ENCODE measurements around the gene ZNF566.
"Not testable (repeated sequence)": the region's sequence is repeated elsewhere in the genome, so short reads cannot be mapped to it uniquely, and the experiment has no call there.

Gene ZNF566

DNA sequence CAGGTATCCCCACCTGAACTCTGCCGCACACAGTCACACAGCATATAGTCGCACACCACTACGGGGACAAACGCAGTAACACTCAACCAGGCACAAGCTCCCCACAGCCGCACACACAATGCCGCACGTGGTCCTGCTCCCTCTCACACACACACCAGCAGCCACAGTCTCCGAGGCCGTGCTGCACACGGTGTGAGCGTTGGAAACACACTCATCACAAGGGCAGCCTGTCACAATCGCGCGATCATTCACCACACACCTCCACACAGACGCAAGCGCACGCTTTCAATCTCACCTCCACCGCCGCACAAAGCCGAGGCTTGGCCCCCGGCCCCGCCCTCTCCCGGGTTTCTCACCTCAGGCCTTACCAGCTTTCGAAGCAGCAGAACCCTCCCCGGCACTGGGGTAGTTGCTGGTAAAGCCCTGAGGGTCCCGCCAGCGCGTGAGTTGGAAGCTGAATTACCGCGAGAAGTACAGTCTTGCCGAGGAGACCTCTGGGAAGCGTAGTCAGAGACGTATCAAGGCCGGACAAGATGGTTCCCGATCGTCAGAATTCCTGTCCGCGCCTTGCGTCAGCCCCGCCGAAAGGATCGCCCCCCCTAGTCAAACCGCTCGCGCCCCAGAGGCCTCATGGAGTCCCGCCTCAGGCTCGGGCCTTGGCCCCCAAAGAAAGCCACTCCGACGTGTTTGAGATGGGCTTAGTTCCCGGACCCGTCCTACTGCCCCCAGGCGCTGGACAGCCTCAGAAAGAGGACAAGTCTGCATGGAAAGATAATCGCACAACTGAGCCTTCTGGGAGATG, at the start of gene ZNF566:
TSS of gene ZNF566 (minus strand) at position 444 of the 802 bp plus-strand sequence. CDS start 13,004 bp downstream, outside the sequence.
- DNase-seq = peak; percentile 90 to 94

DNA sequence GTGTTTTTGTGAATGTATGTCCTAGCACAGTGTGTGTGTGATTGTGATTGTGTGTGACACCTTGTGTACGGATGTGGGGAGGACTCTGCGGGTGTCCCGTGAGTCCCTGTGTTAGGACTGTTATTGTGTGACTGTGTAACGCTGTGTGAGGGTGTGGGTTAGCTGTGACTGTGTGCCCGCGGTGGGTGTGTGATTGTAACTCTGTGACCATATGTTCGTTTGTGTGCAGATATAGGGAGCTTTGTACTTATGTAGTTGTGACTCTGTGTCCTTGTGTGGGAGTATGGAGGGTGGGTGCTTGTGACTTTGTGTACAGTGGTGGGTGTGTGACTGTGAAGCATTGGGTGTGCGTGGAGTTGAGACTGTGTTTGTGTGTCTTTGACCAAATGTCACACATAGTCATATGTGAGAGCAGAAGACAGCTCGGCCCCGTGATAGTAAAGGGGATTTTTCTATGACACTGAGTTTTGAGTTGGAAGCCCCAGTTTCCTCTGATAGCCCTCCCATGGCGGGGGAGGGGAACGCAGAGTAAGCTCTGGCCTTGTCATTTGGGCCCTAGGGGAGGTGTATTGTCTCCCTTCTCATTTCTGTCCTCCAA, 39.7 kb upstream of the ZNF566 start:
- peak in 1 of 2 experiments; percentile 20 for DNase-seq

DNA sequence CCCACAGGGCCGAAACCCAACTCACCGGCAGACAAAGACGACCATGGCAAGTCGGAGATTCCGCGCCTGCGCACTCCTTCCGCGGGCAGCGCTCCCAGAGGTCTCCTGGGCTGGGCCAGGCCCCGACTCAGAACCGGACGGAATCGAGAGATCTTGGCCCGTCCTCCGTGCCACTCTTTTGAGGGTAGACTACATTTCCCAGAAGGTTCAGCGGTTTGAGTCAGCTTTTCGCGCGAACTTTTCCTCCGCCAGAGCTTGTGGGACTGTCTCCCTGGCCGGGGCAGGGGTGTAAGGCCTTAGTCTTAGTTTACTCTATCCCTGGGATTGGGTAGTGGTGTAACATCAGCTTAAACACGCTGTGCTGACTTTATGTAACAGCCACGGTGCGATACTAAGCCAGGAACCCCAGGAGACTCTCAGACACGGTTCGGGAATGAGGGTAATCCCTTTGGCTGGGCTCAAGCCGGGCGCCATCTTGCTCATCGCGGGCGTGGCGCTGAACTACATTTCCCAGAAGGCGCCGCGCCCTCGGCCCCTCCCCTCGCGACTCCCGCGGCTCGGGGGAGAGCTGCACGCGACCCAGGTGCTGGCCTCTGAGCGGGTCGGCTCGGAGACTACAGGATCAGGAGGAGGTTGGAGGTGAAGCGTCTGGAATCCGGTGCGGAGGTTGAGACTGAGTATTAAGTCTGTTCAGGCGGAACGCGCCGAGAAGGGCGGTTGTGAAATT, 39.0 kb upstream of the ZNF566 start, which contains the start of gene ZNF260:
TSS of gene ZNF260 (minus strand) at position 78 of the 727 bp plus-strand sequence. CDS start 13,033 bp downstream, outside the sequence.
- peak; percentile 95 for DNase-seq

DNA sequence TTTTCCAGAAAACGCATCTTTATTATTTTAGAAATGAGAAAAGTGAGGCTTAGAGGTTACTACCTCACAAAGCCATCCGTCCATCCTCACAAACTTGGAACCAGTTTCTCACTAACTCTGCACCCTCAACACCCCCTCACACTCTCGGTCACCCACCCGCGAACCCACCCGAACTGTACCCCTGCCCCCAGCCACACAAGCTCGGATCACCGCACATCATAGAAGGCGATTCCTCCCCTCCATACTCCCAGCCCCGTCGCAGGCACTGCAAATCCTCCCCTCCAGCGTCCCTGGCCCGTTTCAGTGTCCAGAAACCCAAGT, 38.5 kb upstream of the ZNF566 start:
- no peak for DNase-seq

DNA sequence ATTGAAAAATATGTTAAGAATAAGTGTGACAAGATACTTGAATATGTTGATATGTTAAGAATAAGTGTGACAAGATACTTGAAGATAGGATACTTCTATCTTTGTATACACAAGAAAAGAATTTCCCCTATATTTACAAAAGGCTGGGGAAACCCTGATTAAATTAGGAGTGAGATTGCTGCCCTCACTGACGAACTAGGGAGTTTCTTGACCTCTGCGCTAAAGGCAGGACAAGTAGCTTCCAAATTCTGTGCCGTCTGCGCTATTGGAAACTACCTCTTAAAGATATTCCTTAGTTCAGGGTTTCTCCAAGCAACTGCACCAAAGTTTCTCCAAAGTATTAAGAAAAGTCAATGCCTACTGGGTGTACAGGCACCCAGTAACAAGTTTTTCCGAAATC, 38.0 kb upstream of the ZNF566 start:
- no peak for DNase-seq

DNA sequence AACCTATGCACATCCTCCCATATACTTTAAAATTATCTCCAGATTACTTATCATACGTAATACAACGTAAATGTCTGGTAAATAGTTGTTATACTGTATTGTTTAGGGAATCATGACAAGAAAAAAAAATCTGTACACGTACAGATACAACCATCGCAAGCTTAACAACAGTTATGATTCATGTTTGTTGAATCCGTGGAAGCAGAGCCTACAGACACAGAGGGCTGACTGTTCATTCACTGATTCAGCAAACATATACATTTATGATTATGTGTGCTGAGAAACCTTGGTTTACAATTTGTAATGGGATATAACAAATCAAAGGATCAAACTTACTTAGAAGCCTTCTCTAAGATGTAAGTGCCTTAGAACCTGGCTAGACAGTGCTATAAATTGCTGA, 37.2 kb upstream of the ZNF566 start:
- DNase-seq = no peak

DNA sequence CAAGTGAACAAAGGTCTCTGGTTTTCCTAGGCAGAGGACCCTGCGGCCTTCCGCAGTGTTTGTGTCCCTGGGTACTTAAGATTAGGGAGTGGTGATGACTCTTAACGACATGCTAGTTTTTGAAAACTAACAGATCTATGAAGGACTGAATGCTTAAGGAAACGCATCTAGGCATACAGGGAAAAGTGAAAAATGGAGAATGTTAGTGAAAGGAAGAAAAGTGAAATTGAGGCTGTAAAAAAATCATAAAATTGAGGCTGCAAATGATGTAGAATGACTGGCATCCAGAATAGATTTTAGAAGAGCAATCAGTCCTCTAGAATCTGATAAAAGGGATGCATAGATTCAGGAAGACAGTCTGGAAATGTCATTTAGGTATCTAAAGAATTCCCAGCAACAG, 35.3 kb upstream of the ZNF566 start:
- DNase-seq = no peak

DNA sequence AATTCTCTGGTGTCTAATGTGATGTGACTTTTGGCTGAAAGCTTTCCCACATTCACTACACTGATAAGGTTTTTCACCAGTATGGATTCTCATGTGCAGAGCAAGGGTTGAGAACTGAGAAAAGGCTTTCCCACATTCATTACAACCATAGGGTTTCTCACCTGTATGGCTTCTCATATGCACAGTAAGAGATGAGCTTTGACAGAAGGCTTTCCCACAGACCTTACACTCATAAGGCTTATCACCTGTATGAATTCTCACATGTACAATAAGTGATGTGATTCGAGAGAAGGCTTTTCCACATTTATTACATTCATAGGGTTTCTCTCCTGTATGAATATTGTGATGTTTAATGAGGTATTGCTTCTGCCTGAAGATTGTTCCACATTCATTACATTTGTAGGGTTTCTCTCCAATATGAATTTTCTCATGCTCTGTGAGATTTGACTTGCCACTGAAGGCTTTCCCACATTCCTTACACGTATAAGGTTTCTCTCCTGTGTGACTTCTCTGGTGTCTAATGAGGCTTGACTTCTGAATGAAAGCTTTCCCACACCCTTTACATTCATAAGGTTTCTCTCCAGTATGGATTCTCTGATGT, 24.8 kb upstream of the ZNF566 start:
- no peak for DNase-seq

DNA sequence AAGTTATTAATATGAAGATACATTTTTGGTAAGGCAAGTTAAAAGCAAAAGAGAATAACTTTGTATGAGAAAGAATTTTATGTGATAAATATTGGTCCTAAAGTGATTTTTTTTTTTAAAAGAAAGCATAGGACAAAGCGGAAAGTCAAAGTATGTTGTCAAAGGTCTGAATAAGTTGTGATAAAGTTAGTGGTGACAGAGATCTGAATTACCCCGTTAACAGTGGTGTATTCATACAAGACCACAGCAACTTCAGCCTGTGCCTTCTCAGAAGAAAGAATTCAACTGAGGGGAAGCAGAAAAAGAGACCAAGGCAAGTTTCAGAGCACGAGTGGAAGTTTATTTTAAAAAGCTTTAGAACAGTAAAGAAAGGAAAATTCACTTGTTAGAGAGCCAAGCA, 19.0 kb upstream of the ZNF566 start:
- no peak for DNase-seq

DNA sequence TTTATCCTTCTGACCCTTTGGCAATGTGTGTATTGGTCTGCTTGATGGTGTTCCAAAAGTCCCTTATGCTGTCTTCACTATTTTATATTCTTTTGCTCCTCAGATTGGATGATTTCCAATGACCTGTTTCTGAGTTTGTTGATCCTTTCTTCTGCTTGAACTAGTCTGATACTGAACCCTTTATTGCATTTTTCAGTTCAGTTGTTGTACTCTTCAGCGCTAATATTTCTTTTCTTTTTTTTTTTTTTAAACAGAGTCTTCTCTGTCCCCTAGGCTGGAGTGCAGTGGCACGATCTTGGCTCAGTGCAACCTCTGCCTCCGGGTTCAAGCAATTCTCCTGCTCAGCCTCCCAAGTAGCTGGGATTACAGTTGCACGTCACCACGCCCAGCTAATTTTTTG, 12.6 kb upstream of the ZNF566 start:
- DNase-seq = no peak

DNA sequence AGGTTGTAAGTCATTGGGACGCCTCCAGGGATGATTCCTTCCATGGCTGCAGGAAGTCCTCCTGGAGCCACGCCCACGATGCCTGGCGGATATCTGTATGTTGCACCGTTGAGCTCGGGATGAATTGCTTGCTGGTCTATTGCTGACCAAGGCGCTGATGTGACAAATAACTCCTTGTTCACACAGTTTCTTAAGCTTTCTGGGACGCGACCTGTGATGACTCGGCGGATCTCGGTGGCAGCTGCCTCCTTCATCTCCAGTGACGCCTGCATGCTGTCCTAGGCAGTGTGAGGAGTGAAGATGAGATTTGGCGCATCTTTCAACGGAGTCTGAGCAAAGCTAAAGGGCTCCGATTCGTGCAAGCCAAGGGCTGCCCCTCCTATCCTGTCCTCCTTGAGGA, 7.6 kb upstream of the ZNF566 start:
- no peak for DNase-seq

DNA sequence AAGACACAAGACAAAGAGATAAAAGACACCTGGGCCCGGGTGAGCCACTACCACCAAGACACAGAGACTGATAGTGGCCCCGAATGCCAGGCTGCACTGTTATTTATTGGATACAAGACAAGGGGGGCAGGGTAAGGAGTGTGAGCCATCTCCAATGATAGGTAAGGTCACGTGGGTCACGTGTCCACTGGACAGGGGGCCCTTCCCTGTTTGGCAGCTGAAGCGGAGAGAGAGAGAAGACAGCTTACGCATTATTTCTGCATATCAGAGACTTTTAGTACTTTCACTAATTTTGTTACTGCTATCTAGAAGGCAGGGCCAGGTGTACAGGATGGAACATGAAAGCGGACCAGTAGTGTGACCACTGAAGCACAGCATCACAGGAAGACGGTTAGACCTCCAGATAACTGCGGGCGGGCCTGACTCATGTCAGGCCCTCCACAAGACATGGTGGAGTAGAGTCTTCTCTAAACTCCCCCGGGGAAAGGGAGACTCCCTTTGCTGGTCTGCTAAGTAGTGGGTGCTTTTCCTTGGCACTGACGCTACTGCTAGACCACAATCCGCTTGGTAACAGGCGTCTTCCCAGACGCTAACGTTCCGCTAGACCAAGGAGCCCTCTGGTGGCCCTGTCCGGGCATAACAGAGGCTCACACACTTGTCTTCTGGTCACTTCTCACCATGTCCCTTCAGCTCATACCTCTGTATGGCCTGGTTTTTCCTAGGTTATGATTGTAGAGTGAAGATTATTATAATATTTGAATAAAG, 3.5 kb upstream of the ZNF566 start:
- DNase-seq = peak; percentile 32 to 33

DNA sequence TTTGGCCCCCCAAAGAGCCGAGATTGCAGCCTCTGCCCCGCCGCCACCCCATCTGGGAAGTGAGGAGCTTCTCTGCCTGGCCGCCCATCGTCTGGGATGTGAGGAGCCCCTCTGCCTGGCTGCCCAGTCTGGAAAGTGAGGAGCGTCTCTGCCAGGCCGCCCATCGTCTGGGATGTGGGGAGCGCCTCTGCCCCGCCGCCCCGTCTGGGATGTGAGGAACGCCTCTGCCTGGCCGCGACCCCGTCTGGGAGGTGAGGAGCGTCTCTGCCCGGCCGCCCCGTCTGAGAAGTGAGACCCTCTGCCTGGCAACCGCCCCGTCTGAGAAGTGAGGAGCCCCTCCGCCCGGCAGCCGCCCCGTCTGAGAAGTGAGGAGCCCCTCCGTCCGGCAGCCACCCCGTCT, 1.5 kb upstream of the ZNF566 start:
- not testable (repeated sequence) for DNase-seq

DNA sequence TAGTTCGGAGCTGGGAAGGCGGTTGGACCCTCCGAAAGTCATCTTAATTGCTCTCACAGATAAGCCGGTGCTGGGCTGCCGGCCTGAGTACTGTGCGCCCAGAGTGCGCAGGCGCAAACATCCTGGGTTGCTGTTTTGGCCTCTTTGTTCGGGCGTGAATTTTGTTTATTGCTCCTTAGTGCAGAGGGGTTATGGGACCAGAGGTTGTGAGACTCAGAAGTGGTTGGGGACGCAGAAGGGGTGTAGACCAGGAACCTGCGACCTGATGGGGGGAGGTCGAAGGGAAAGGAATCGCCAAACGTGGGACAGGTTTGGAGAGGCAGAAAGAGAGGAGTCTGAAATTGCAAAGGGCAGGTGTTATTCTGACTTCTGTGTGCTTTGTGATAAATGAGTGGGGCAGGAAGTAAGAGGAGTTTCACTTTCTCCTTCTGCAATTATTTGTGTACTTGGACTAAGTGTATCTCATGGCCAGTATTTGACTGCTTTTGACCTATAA, 607 bp upstream of the ZNF566 start:
- peak; percentile 68 to 74 for DNase-seq

DNA sequence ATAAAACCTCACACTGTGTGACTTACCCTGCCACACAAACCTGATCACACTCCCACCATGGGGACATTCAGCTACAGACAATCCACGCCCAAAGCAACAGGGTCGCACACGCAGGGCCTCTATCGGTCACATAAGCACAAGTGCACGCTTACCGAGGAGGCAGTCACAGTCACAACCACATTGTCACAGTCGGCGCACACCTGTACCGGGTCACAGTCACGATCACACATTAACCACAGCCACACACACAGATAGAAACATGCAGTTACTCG, 579 bp downstream of the ZNF566 start:
- DNase-seq = peak in 1 of 2 experiments; percentile 51

DNA sequence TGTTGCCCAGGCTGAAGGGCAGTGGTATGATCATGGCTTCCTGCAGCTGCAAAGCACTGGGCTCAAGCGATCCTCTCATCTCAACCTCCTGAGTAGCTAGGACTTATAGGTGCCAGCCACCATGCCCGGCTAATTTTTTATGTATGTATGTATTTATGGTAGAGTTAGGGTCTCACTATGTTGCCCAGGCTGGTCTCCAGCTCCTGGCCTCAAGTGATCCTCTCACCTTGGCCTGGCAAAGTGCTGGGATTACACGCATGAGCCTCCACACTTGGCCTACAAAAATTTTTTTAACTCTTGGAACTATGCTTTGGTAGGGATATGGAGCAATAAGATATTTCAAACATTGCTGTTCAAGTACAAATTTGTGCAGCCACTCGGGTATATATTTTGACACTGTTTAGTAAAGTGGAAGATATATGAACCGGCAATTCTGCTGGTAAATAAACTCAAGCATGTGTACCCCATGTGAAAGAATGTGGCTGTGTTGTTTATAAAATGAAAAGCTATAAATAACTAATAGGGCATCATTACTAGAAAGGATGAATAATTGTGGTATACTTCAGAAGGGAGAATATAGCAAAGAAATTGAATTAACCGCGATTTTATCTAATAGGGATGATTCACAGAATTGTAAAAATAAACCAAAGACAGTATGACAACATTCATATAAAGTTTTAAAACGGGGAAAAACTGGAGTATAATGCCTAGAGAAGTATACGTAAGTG, 1.1 kb downstream of the ZNF566 start:
- DNase-seq = peak in 1 of 2 experiments; percentile 3

DNA sequence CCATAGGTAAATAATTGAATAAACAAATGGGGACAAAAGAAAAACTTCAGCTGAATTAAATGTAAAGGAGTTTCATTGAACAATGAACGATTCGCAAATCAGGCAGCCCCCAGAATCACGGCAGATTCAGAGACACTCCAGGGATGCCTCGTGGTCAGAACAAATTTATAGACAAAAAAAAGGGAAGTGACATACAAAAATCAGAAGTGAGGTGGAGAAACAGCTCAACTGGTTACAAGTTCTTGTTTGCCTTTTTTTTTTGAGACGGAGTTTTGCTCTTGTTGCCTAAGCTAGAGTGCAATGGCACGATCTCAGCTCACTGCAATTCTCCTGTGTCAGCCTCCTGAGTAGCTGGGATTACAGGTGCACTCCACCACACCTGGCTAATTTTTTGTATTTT, 5.7 kb downstream of the ZNF566 start:
- no peak for DNase-seq

DNA sequence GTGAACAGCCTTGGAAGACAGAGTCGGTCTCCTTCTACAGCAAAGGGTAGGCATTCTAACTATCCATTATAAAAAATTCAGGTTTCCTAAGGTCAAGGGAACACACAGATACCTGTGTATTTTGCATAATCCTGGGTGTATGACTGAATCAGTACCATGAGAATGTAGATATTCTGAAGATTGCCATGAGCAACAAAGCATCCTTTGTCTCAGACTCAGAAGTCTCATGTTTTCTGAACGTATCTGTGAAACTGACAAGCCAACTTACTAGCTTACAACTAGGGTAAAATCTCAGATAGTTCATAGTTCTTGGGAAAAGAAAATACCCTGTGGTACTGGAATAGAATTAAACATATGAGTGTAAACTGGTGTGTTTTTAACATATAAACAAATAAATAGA, 6.5 kb downstream of the ZNF566 start:
- DNase-seq = no peak

DNA sequence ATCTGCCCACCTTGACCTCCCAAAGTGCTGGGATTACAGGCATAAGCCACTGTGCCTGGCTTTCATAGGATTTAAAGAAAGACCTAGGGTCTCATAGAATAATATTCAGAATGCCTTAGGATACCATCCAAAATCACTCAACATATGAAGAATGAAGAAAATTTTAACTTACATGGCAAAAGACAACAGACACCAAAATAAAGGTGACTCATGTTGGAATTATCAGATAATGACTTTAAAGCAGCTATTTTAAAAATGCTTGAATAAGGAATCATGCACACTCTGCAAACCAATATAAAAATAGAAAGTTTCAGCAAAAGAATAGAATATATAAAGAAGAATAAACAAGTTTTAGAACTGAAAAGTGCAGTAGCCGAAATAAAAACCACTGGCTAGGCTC, 29.3 kb downstream of the ZNF566 start:
- no peak for DNase-seq

DNA sequence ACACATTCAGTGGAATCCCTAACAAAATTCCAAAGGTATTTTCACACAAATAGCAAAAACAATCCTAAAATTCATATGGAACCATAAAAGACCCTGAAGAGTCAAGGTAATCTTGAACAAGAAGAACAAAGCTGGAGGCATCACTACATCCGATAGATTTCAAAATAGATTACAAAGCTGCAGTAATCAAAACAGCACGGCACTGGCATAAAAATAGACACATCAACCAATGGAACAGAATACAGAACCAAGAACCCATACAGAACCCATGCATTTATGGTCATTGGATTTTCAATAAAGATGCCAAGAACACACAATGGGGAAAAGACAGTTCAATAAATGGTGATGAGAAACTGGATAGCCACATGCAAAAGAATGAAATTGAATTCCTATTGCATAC, 32.5 kb downstream of the ZNF566 start:
- DNase-seq = no peak

DNA sequence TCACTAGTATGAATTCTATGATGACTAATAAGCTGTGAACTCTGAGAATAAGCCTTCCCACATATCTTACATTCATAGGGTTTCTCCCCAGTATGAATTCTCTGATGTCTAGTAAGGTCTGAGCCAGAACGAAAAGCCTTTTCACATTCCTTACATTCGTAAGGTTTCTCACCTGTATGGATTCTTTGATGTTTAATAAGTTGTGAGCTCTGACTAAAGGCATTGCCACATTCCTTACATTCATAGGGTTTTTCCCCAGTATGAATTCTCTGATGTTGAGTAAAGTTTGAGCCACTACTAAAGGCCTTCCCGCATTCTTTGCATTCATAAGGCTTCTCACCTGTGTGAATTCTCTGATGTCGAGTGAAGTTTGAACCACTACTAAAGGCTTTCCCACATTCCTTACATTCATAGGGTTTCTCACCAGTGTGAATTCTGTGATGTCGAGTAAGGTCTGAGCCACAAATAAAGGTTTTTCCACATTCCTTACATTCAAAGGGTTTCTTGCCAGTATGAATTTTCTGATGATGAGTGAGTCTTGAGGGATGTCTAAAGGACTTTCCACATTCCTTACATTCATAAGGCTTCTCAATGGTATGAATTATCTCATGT, 40.2 kb downstream of the ZNF566 start:
- no peak for DNase-seq

DNA sequence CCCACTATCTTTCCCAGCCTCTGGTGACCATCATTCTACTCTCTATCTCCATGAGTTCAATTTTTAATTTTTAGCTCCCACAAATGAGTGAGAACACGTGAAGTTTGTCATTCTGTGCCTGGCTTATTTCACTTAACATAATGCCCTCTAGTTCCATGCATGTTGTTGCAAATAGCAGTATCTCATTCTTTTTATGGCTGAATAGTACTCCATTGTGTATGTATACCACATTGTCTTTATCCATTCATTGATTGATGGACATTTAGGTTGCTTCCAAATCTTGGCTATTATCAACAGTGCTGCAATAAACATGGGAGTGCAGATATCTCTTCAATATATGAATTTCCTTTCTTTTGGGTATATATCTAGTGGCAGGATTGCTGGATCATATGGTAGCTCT, 48.0 kb downstream of the ZNF566 start:
- DNase-seq = no peak
